Embryonic facial prominence (tissue), 1 donor: Measurements from ENCODE around the gene MGST1.
A peak's percentile ranks its signal among the peaks of the same experiment; 100 is the strongest.
"Not testable (repeated sequence)": the region's sequence is repeated elsewhere in the genome, so short reads cannot be mapped to it uniquely, and the experiment has no call there.

Experiments
- DNase-seq: peaks from one replicate; pipeline ENCODE4 v3.0.0-alpha.2; 2016; ENCODE audit errors: extremely low spot score

Gene MGST1

DNA sequence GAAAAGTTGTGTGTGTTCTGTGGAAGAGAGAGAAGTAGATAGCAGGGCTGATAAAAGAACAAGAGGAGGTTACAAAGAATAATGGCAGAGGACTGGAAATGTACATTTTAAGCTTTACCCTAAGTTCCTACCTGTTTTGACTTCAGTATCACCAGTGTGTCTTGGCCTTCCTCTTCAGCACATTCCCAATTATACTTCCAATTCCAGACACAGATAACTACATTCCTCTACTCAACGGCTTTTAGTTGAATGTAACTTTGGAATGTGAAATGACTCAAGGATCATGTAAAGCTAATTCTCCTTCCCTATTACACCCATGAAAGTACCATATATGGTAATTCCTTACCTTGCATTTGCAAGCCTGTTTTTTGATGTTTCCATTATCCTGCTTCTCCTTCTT is 5.0 kb downstream of the MGST1 start:
- DNase-seq = no peak

DNA sequence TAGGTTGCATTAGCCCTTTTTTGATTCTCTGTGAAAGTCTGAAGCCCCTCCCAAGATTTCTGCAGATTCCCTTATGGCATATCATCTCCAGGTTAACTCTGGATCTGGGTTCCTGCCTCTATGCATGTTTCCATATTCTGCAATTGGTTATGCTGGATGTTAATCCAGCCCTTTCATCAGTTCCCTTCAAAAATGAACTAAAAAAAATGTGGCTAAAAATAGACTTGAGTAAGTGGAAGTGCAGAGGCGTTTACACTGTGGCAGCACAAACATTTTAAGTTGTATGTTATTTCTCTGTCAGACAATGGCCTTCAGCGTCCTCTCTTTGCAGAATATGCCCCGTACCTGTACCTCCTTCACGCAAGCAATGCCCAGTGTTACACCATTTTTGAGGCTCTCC is 11.4 kb downstream of the MGST1 start:
- DNase-seq = no peak

- no peak for DNase-seq
These were observed 12.4 kb downstream of the MGST1 start for GRCh38 chr12:16359512-16360491.

DNA sequence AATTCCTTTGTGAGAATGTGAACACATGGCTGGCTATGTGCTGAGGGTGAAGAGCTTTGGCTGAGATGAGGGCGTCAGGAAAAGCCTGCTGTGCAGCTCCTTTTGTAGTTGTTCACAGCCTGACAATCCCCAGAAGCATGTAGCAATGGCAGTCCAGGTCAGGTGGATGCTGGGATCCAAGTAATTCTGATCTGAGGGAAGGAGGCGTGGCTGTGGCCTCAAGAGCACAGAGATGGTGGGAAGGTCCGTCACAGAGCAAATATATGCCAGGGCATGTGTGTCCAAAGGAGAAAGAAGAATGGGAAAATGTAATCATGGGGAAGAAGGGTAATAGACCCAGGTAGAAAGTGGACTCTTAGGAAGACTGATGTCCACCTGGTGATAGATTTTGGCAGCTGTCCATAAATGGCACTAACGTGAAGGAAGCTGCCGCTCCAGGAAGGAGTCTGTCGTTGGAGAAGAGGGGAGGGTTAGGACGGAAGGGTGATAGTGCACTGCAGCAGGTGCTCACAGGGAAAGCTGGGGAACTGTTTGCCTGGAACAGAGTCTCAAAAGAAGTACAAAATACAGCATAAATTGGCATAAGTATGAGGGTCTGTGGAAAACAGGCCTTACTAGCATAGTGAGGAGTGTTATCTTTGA is 13.8 kb downstream of the MGST1 start:
- DNase-seq = no peak

DNA sequence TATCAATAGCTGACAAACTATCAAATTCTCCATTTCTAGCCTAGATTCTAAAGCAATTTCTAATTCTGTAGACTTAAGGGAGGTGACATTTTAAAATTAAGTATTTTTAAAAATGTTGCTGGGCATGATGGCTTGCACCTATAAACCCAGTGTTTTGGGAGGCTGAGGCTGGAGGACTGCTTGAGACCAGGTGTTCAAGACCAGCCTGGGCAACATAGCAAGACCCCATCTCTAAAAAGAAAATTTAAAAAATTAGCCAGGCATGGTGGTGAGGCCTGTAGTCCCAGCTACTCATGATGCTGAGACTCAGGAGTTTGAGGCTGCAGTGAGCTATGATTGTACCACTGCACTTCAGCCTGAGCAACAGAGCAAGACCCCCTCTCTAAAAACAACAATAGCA is 15.1 kb downstream of the MGST1 start:
- DNase-seq = no peak

- DNase-seq = no peak
These were observed 21.7 kb downstream of the MGST1 start for GRCh38 chr12:16369156-16369555.

DNA sequence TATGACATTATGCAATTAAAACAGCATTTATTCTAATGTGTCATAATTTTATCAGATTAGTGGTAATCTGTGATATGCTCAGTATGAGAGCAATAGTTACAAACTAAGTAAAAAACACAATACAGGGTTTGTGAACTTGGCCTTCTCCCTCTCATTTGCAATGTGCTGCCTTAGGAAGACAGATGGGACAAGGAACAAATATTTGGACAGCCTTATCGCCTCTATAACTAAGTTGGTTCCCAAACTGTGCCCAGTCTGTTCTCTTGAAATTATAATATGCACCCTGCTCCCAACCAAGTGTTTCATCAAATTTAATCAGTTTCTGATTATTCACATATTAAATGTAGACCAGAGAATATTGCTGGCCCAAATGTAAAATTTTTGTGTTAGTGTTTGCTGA is 22.7 kb downstream of the MGST1 start:
- no peak for DNase-seq

DNA sequence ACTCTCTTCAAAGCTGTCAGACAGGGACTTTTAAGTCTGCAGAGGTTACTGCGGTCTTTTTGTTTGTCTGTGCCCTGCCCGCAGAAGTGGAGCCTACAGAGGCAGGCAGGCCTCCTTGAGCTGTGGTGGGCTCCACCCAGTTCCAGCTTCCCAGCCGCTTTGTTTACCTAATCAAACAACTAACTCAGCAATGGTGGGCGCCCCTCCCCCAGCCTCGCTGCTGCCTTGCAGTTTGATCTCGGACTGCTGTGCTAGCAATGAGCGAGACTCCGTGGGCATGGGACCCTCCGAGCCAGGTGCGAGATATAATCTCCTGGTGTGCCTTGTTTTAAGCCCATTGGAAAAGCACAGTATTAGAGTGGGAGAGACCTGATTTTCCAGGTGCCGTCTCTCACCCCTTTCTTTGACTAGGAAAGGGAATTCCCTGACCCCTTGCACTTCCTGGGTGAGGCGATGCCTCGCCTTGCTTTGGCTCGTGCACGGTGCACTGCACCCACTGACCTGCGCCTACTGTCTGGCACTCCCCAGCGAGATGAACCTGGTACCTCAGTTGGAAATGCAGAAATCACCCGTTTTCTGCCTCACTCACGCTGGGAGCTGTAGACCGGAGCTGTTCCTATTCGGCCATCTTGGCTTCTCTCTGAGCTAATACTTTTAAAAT is 35.3 kb downstream of the MGST1 start:
- DNase-seq = not testable (repeated sequence)

- no peak for DNase-seq
These were observed 37.3 kb downstream of the MGST1 start for GRCh38 chr12:16384732-16385131.

DNA sequence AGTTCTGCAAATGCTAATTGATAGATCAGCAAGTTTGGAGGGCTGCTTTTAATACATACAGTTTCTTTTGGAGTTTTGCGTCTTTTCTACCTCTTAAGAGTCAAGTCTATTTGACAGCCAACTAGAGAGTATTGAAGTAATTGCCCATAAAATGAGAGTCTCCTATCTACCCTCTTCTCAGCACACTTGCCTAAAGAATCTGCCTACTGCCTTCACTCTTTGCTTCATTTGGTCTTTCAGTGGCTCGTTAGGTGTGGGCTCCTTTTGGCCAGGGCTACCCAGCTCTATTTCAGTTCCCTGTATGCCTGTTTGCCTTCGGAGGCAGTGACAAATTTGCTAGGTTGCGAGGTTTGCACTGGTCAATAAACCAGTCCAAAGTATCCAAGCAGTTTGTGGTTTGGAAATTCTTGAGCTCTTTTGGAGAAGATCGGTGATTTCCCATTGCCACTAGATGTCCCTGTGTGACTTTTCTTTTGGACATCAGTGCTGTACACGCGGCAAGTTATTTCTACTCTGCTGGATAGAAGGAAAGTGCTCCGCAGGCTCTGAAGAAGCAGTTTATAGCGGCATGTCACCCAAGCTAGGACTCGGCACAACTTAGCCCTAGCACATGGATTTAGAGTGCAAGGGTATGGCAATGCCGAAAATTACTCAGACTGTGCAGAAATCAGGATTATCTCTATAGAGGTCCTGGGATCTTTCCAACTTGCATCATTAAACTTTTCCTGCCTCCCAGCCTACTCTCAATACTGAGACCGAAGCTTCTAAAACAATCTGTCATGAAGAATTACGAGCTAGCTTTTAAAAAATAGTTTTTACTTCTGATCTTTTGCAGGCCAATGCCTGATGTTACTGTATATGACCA is 38.6 kb downstream of the MGST1 start:
- DNase-seq = peak; percentile 78

- no peak for DNase-seq
These were observed 40.5 kb downstream of the MGST1 start for GRCh38 chr12:16387919-16388318.

DNA sequence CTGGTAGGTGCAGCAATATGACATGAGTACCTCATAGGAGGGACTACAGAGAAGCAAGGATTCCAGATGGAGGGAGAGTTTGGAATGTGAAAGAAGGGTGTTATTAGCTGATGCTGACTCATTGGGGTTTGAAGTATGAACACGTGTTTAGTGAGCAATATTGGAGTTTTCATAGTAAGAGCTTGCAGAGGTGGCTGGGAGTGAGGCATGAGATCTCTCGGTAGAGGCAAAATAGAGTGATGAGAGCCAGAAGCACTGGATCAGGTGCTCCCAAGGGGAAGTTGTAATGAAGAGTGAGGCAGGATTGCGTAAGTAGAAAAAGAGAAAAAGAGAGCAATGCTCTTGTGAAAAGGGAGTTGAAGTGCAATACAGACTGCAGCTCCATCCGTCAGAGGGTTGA is 42.1 kb downstream of the MGST1 start:
- no peak for DNase-seq

- no peak for DNase-seq
These were observed 45.5 kb downstream of the MGST1 start for GRCh38 chr12:16392846-16393535.

- DNase-seq = no peak
These were observed 51.7 kb downstream of the MGST1 start for GRCh38 chr12:16399101-16399500.

- DNase-seq = not testable (repeated sequence)
These were observed 54.4 kb downstream of the MGST1 start for GRCh38 chr12:16401835-16402234.

DNA sequence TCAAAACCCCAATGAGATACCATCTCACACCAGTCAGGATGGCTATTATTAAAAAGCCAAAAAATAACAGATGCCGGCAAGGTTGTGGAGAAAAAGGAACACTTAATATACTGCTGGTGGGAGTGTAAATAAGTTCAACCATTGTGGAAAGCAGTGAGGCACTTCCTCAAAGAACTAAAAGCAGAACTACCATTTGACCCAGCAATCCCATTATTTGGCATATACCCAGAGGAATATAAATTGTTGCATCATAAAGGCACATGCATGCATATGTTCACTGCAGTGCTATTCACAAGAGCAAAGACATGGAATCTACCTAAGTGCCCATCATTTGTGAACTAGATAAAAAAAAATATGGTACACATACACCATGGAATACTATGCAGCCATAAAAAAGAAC is 59.9 kb downstream of the MGST1 start:
- DNase-seq = no peak
